Hippocampal formation (tissue), 2 donors: Measurements from ENCODE around the gene JAK2.

ENCODE experiments used
- DNase-seq, 2 donors: peaks; one replicate each; lab custom pipeline; 2025; lab: John Stamatoyannopoulos, UW

Gene JAK2

DNA sequence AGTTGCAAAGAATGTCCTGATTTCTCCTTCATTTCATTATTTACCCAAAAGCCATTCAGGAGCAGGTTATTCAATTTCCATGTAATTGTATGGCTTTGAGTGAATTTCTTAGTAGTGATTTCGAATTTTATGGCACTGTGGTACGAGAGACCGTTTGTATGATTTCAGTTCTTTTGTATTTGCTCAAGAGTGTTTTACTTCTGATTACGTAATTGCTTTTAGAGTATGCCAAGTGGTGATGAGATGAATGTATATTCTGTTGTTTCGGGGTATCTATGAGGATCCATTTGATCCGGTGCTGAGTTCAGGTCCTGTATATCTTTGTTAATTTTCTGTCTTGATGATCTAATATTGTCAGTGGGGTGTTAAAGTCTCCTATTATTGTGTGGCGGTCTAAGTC lies 159.1 kb downstream of the JAK2 start:
- no peak for DNase-seq

- DNase-seq, result no peak
Observed at GRCh38 chr9:5146241-5146640, 161.2 kb downstream of the JAK2 start.
